ENCODE measurements around the gene CGREF1.

- TF ChIP-seq EZH2 (IDR thresholded peaks at IDR 0.05; ENCODE audit: borderline replicate concordance, insufficient read depth, low read length, poor library complexity, severe bottlenecking), result no peak
- no peak for TF ChIP-seq CTCF (IDR thresholded peaks at IDR 0.05; ENCODE audit: poor library complexity, severe bottlenecking)
These were observed 36.0 kb downstream of the CGREF1 start for GRCh38 chr2:27082773-27083409.
